HepG2 (cell line): ENCODE measurements around the gene ATRX. TPM values are rescaled to one million over a fixed set of nuclear protein-coding genes. Genes with fewer than 3 reads are reported as not detected.

Experiments used
- ATF1 ChIP-seq: IDR thresholded peaks from 2 replicates; pipeline ENCODE4 v1.6.1; 2016; ENCODE audit warnings: mild to moderate bottlenecking, control low read depth
- EP300 ChIP-seq, 3 experiments: sonication (generic) in 1 of 3; formaldehyde crosslinking in 1 of 3; IDR thresholded peaks; 2 replicates each; pipeline versions ENCODE4 v1.5.1 to v1.6.1; 2011 to 2020; ENCODE audit warnings: low read depth in 2 of 3, low read length in 2 of 3, borderline replicate concordance in 1 of 3, improper control_type of control experiment in 1 of 3, mild to moderate bottlenecking in 1 of 3, missing genetic modification reagents in 1 of 3, moderate library complexity in 1 of 3
- MYC ChIP-seq: sonication (generic); formaldehyde crosslinking; IDR thresholded peaks from 2 replicates; pipeline ENCODE4 v1.9.0; 2021; ENCODE audit warnings: missing genetic modification reagents, borderline replicate concordance
- POLR2A ChIP-seq, 2 experiments: IDR thresholded peaks; 2 replicates each; pipeline ENCODE4 v1.6.1; 2011; ENCODE audit warnings: low read depth in 2 of 2, low read length in 2 of 2, mild to moderate bottlenecking in 1 of 2, moderate library complexity in 1 of 2; ENCODE audit not compliant: insufficient read depth in 1 of 2
- RFXAP ChIP-seq: sonication (generic); formaldehyde crosslinking; IDR thresholded peaks from 2 replicates; pipeline ENCODE4 v1.4.0; 2020; ENCODE audit warnings: missing genetic modification reagents, borderline replicate concordance
- SKIL ChIP-seq: sonication (generic); formaldehyde crosslinking; IDR thresholded peaks from 2 replicates; pipeline ENCODE4 v1.8.0; 2022; ENCODE audit warnings: missing genetic modification reagents, mild to moderate bottlenecking, moderate library complexity, borderline replicate concordance
- TFDP2 ChIP-seq: sonication (generic); formaldehyde crosslinking; IDR thresholded peaks from 2 replicates; pipeline ENCODE4 v1.4.0; 2020; ENCODE audit warnings: missing genetic modification reagents
- ZMYM2 ChIP-seq: sonication (generic); formaldehyde crosslinking; IDR thresholded peaks from 2 replicates; pipeline ENCODE4 v1.8.0; 2022; ENCODE audit warnings: mild to moderate bottlenecking, missing genetic modification reagents
- ZNF44 ChIP-seq: sonication (generic); formaldehyde crosslinking; IDR thresholded peaks from 2 replicates; pipeline ENCODE4 v1.5.1; 2020; ENCODE audit warnings: mild to moderate bottlenecking, missing genetic modification reagents
- ZNF605 ChIP-seq: sonication (generic); formaldehyde crosslinking; IDR thresholded peaks from 2 replicates; pipeline ENCODE4 v1.8.0; 2022; ENCODE audit warnings: mild to moderate bottlenecking, missing genetic modification reagents
- ZNF773 ChIP-seq: sonication (generic); formaldehyde crosslinking; IDR thresholded peaks from 2 replicates; pipeline ENCODE4 v1.4.0; 2020; ENCODE audit warnings: missing genetic modification reagents, borderline replicate concordance
- ZNF777 ChIP-seq: sonication (generic); formaldehyde crosslinking; IDR thresholded peaks from 2 replicates; pipeline ENCODE4 v1.4.0; 2020; ENCODE audit warnings: missing genetic modification reagents
- polyA plus RNA-seq, 8 experiments: library from polyadenylated mRNA; depleted of rRNA in 3 of 8; stranded (reverse) in 7 of 8; unstranded in 1 of 8; fragments of >200 nt; fragmentation: Illumina TruSeq in 4 of 8; extraction: Trizol in 4 of 8; gene quantifications; 2 replicates each; pipeline versions ENCODE4 v1.2.1 to v1.2.3, GENCODE V29; 2011 to 2016; ENCODE audit warnings: low read depth in 4 of 8, missing spikeins in 1 of 8, mixed read lengths in 1 of 8; ENCODE audit not compliant: insufficient read depth in 1 of 8
- total RNA-seq, 5 experiments: library from RNA; depleted of rRNA; stranded (reverse); fragments of >200 nt; fragmentation: Illumina TruSeq; extraction: Trizol; gene quantifications; 2 replicates each; pipeline ENCODE4 v1.2.3, GENCODE V29; 2016; ENCODE audit warnings: low read depth in 1 of 5
- TF ChIP-seq, protein P1 (sequence below): sonication (generic); formaldehyde crosslinking; IDR thresholded peaks from 2 replicates; pipeline ENCODE4 v1.4.0; 2020; ENCODE audit warnings: missing genetic modification reagents, borderline replicate concordance
- TF ChIP-seq, protein P2 (sequence below): sonication (generic); formaldehyde crosslinking; IDR thresholded peaks from 2 replicates; pipeline ENCODE4 v1.4.0; 2020; ENCODE audit warnings: missing genetic modification reagents

ATRX gene
- total and polyA plus RNA-seq, 2 of the 13 experiments (the other 11 are each of a cell fraction or from before 2014, with no cell fraction given): 26.1 to 44.5 TPM

- TF ChIP-seq MYC (CRISPR knock-in tag) (peak; percentile 49; the same call in 1 of the 2 replicates), ZNF777 (CRISPR knock-in tag) (0 out of 2 replicates have a peak, but pooled peaks have one; percentile 31), SKIL (CRISPR knock-in tag) (no peak), ATF1 (peak; percentile 67), POLR2A (IDR thresholded peaks at IDR 0.05; ENCODE audit: insufficient read depth in 1 of 2, low read depth in 2 of 2, low read length in 2 of 2) (peak; percentile 73 to 80), RFXAP (CRISPR knock-in tag) (peak; percentile 99), EP300 (IDR thresholded peaks at IDR 0.05; ENCODE audit: low read depth in 2 of 2, low read length in 2 of 2) (0 out of 4 replicates have a peak, but pooled peaks of 1 of the 2 experiments have one; percentile 36), EP300 (CRISPR knock-in tag; IDR thresholded peaks at IDR 0.05; ENCODE audit: borderline replicate concordance) (no peak), TFDP2 (CRISPR knock-in tag) (peak; percentile 76), ZNF773 (CRISPR knock-in tag) (no peak), ZMYM2 (peak; percentile 27; the same call in 1 of the 2 replicates), ZNF605 (CRISPR knock-in tag) (0 out of 2 replicates have a peak, but pooled peaks have one; percentile 41), ZNF44 (CRISPR knock-in tag) (no peak)
- TF ChIP-seq, protein P1, sequence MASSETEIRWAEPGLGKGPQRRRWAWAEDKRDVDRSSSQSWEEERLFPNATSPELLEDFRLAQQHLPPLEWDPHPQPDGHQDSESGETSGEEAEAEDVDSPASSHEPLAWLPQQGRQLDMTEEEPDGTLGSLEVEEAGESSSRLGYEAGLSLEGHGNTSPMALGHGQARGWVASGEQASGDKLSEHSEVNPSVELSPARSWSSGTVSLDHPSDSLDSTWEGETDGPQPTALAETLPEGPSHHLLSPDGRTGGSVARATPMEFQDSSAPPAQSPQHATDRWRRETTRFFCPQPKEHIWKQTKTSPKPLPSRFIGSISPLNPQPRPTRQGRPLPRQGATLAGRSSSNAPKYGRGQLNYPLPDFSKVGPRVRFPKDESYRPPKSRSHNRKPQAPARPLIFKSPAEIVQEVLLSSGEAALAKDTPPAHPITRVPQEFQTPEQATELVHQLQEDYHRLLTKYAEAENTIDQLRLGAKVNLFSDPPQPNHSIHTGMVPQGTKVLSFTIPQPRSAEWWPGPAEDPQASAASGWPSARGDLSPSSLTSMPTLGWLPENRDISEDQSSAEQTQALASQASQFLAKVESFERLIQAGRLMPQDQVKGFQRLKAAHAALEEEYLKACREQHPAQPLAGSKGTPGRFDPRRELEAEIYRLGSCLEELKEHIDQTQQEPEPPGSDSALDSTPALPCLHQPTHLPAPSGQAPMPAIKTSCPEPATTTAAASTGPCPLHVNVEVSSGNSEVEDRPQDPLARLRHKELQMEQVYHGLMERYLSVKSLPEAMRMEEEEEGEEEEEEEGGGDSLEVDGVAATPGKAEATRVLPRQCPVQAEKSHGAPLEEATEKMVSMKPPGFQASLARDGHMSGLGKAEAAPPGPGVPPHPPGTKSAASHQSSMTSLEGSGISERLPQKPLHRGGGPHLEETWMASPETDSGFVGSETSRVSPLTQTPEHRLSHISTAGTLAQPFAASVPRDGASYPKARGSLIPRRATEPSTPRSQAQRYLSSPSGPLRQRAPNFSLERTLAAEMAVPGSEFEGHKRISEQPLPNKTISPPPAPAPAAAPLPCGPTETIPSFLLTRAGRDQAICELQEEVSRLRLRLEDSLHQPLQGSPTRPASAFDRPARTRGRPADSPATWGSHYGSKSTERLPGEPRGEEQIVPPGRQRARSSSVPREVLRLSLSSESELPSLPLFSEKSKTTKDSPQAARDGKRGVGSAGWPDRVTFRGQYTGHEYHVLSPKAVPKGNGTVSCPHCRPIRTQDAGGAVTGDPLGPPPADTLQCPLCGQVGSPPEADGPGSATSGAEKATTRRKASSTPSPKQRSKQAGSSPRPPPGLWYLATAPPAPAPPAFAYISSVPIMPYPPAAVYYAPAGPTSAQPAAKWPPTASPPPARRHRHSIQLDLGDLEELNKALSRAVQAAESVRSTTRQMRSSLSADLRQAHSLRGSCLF: no peak
- TF ChIP-seq, protein P2, sequence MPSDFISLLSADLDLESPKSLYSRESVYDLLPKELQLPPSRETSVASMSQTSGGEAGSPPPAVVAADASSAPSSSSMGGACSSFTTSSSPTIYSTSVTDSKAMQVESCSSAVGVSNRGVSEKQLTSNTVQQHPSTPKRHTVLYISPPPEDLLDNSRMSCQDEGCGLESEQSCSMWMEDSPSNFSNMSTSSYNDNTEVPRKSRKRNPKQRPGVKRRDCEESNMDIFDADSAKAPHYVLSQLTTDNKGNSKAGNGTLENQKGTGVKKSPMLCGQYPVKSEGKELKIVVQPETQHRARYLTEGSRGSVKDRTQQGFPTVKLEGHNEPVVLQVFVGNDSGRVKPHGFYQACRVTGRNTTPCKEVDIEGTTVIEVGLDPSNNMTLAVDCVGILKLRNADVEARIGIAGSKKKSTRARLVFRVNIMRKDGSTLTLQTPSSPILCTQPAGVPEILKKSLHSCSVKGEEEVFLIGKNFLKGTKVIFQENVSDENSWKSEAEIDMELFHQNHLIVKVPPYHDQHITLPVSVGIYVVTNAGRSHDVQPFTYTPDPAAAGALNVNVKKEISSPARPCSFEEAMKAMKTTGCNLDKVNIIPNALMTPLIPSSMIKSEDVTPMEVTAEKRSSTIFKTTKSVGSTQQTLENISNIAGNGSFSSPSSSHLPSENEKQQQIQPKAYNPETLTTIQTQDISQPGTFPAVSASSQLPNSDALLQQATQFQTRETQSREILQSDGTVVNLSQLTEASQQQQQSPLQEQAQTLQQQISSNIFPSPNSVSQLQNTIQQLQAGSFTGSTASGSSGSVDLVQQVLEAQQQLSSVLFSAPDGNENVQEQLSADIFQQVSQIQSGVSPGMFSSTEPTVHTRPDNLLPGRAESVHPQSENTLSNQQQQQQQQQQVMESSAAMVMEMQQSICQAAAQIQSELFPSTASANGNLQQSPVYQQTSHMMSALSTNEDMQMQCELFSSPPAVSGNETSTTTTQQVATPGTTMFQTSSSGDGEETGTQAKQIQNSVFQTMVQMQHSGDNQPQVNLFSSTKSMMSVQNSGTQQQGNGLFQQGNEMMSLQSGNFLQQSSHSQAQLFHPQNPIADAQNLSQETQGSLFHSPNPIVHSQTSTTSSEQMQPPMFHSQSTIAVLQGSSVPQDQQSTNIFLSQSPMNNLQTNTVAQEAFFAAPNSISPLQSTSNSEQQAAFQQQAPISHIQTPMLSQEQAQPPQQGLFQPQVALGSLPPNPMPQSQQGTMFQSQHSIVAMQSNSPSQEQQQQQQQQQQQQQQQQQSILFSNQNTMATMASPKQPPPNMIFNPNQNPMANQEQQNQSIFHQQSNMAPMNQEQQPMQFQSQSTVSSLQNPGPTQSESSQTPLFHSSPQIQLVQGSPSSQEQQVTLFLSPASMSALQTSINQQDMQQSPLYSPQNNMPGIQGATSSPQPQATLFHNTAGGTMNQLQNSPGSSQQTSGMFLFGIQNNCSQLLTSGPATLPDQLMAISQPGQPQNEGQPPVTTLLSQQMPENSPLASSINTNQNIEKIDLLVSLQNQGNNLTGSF (CRISPR knock-in tag): no peak
Observed at GRCh38 chrX:77785486-77786364, at the start of gene ATRX (continued).
